SU-DHL-6 (cell line): ENCODE results near the gene FGF22.

Experiments
- EZH2phosphoT487 ChIP-seq: fragments of 200-600 bp; sonication (generic), shearing (Covaris generic); conservative IDR thresholded peaks from 2 replicates; pipeline ENCODE4 v1.6.1; 2018; ENCODE audit warnings: mild to moderate bottlenecking, antibody characterized with exemption, low read length, moderate library complexity, mixed read lengths
- TF ChIP-seq, protein P1 (sequence below): fragments of 200-600 bp; sonication (generic); IDR thresholded peaks from one replicate; pipeline ENCODE4 v1.5.1; 2017; ENCODE audit warnings: antibody characterized with exemption, mild to moderate bottlenecking, low read length, moderate library complexity; ENCODE audit not compliant: insufficient read depth, poor library complexity, severe bottlenecking

DNA sequence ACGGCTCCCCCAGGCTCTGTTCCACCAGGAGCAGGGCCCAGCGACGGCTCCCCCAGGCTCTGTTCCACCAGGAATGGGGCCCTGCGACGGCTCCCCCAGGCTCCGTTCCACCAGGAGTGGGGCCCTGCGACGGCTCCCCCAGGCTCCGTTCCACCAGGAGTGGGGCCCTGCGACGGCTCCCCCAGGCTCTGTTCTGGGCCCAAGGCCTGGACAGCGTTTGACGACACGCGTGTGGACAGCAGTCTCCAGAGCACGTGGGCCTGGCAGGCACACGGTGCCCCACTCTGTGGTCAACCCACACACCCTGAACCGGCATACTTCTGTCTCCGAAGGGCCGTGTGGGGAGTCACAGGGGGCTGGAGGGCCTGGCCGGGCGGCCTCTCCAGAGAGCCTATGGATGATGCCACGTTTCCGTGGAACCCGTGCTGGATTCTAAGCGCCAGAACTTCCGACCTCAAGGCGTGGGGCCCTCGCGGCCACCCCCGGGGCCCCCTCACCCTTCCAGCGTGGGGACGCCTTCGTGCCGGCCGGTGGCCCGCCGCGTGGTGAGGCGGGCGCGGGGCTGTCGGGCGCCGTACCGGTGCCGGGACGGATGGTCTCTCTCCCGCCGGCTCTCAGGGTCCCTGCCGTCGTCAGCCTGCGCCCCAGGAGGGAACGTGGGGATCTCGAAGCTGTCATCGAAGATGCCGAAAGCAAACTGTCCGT lies 11.6 kb downstream of the FGF22 start:
- TF ChIP-seq, protein P1, sequence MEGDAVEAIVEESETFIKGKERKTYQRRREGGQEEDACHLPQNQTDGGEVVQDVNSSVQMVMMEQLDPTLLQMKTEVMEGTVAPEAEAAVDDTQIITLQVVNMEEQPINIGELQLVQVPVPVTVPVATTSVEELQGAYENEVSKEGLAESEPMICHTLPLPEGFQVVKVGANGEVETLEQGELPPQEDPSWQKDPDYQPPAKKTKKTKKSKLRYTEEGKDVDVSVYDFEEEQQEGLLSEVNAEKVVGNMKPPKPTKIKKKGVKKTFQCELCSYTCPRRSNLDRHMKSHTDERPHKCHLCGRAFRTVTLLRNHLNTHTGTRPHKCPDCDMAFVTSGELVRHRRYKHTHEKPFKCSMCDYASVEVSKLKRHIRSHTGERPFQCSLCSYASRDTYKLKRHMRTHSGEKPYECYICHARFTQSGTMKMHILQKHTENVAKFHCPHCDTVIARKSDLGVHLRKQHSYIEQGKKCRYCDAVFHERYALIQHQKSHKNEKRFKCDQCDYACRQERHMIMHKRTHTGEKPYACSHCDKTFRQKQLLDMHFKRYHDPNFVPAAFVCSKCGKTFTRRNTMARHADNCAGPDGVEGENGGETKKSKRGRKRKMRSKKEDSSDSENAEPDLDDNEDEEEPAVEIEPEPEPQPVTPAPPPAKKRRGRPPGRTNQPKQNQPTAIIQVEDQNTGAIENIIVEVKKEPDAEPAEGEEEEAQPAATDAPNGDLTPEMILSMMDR = no peak
- TF ChIP-seq EZH2phosphoT487 = no peak
